Astrocyte of the spinal cord (primary cell): Measurements from ENCODE around the gene TNNI2.

ENCODE experiments used
- DNase-seq: peaks from one replicate; pipeline ENCODE4 v3.0.0; 2011; ENCODE audit warnings: low read depth, low spot score
- H3K4me3 ChIP-seq: 2 replicates; pipeline ENCODE4 v1.5.1; 2011; ENCODE audit warnings: low read depth, mild to moderate bottlenecking, low read length, moderate library complexity
- CTCF ChIP-seq: IDR thresholded peaks from 2 replicates; pipeline ENCODE4 v1.5.1; 2012; ENCODE audit warnings: low read depth, mild to moderate bottlenecking, low read length, inconsistent platforms
- in situ Hi-C: cut with HindIII; loops from 2 replicates; pipeline ENCODE4 v1.10.0; 2017; ENCODE audit warnings: low sequenced_read_pairs

Gene TNNI2

DNA sequence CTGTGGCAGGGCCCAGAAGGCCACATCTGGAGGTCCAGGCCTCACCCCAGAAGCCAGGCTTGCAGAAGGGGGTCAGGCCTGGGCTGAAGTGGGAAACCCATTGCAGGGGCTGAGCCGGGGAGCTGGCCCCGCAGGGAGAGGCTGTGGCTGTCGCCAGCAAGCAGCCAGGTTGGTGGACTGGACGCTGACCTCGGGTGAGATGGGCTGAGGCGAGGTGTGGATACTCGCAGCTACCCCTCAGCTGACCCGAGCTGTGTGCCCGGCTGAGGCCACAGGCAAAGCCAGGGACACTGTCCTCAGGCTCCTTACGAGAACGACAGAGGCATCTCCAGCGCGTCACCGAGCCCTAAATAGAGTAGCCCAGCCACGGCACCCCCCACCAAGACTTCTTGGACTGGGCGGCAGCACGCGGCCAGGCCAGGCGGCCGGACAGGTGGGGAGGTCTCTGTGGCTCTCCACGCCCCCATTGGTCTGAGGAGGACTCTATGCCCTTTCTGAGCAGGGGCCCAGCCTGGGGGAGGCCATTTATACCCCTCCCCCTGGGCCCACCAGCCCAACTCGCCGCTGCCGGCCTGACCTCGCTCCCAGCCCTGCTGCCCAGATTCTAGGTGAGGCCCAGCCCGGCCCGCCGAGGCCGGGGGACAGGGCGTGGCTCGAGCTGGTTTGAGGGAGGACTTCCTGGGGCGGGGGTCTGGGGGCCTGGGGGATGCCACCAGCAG lies at the start of gene TNNI2:
Gene TNNI2 (plus strand): TSS at position 556 of the 719 bp plus-strand sequence. CDS start 716 bp downstream, outside the sequence.
- H3K4me3 ChIP-seq, result no peak within 1 kb of the TSS
- in situ Hi-C loops, result no loop called here
- no peak for DNase-seq
- no peak for TF ChIP-seq CTCF

DNA sequence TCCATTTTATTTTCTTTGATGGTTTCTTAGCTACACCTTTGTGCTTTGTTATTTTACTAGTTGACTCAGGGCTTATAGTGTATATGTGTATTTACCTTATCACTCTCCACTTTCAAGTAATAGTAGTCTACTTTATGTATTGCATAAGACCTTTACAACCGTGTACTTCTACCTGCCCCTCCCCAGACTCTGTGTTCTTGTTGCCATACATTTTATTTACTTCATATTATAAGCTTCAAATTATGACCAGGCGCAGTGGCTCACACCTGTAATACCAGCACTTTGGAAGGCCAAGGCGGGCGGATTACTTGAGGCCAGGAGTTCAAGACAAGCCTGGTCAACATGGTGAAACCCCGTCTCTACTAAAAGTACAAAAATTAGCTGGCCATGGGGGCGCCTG lies 46.9 kb upstream of the TNNI2 start:
- in situ Hi-C loops, result no loop called here
- no peak overlapping the region for H3K4me3 ChIP-seq
- TF ChIP-seq CTCF, result no peak
- no peak for DNase-seq

GRCh38 chr11:1792461-1792860 lies 46.3 kb upstream of the TNNI2 start:
- in situ Hi-C loops, result no loop called here

DNA sequence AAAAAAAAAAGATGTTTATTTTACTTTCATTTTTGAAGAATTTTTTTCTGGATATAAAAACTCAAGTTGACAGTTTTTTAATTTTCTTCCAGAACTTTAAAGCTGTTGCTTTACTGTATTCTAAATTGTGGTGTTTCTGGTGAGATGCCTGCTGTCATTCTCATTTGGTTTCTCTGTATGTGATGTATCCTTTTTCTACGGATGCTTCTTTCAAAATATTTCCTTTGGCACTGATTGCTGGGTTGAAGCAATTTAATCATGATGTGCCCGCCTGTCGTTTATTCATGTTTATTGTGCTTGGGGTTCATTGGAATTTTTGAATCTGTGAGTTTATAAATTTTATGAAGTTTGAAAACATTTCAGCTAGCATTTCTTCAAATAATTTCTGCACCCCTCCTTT lies 45.7 kb upstream of the TNNI2 start:
- in situ Hi-C loops, result no loop called here

More at GRCh38 chr11:1792461-1792860, 46.3 kb upstream of the TNNI2 start:
- H3K4me3 ChIP-seq, result no peak overlapping the region
- no peak for DNase-seq
- no peak for TF ChIP-seq CTCF

DNA sequence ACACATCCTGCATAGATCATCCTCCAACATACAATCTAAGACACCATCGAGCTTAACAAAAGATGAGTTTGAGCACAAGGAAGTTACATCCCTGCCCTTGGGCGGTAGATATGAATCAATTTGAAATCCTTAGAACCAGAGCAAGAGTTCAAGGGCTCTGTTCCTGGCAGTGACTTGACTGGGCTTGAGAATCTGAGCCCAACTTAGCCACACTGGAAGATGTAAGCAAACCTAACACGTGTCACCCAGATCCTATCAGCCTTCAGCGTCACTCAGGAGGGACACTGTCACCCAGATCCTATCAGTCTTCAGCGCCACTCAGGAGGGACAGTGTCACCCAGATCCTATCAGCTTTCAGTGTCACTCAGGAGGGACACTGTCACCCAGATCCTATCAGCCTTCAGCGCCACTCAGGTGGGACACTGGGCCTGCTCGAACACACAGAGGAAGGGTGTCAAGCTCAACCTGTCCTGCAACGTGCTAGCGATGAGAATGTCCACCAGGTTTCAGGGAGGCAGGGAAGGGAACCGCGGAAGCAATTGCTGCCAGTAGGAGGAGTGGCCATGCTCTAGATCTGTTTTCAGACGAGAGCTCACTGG lies 42.3 kb upstream of the TNNI2 start:
- no peak for DNase-seq
- no peak for TF ChIP-seq CTCF
- in situ Hi-C loops, result no loop called here
- no peak overlapping the region for H3K4me3 ChIP-seq

More for the DNA sequence above, 45.7 kb upstream of the TNNI2 start:
- TF ChIP-seq CTCF, result no peak
- DNase-seq, result peak; percentile 36
- H3K4me3 ChIP-seq, result no peak overlapping the region

DNA sequence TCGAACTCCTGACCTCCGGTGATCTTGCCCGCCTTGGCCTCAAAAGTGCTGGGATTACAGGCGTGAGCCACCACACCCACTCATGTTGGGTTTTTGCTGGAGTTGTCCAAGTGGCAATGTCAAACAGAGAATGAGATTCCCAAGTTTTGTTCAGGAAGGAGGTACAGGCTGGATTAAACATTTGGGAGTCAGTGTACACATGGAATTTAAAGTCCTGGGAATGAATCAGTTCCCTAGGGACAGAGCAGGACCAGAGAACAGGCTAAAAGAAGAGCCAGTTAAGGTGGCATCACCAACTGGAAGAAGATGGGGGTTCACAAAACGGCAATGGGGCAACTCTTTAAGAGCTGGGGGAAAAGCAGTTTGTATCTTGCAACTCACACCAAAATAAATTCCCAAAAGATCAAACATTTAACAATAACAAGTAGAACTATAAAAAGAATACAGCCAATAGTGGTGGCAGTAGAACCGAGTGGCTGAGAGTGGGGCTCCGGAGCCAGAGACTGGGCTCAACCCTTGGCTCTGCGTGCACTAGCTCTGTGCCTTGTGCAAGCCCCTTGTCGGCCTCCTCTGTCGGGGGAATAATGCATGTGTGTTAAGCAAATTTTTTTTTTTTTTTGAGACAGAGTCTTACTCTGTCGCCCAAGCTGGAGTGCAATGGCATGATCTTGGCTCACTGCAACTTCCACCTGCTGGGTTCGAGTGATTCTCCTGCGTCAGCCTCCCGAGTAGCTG lies 41.2 kb upstream of the TNNI2 start:
- in situ Hi-C loops, result no loop called here
- no peak for TF ChIP-seq CTCF
- H3K4me3 ChIP-seq, result no peak overlapping the region
- no peak for DNase-seq
